H1 (cell line): ENCODE measurements around the gene HDLBP. TPM values are rescaled to one million over a fixed set of nuclear protein-coding genes. Genes with fewer than 3 reads are reported as not detected.

Experiments
- GABPA ChIP-seq: IDR thresholded peaks from 2 replicates; pipeline ENCODE4 v1.6.1; 2011; ENCODE audit warnings: mild to moderate bottlenecking, low read length, moderate library complexity, borderline replicate concordance; ENCODE audit not compliant: insufficient read depth
- HDAC2 ChIP-seq, 2 experiments: fragments of 300-600 bp in 1 of 2; sonication (generic) in 1 of 2; IDR thresholded peaks; 2 replicates each; pipeline ENCODE4 v1.6.1; 2011 to 2012; ENCODE audit warnings: low read depth in 2 of 2, low read length in 2 of 2, mild to moderate bottlenecking in 2 of 2, moderate library complexity in 2 of 2, borderline replicate concordance in 1 of 2, inconsistent platforms in 1 of 2
- KDM4A ChIP-seq: IDR thresholded peaks from one replicate; pipeline ENCODE4 v1.7.1; 2012; ENCODE audit warnings: low read depth, mild to moderate bottlenecking, moderate library complexity, low read length, inconsistent platforms; ENCODE audit not compliant: severe bottlenecking
- RAD21 ChIP-seq, 2 experiments: IDR thresholded peaks in 1 of 2; conservative IDR thresholded peaks in 1 of 2; 2 replicates each; pipeline ENCODE4 v1.6.1; 2011; ENCODE audit warnings: low read depth in 2 of 2, low read length in 2 of 2, improper control_type of control experiment in 1 of 2, inconsistent platforms in 1 of 2, mild to moderate bottlenecking in 1 of 2, moderate library complexity in 1 of 2
- SIN3A ChIP-seq, 2 experiments: IDR thresholded peaks in 1 of 2; conservative IDR thresholded peaks in 1 of 2; 2 replicates each; pipeline ENCODE4 v1.6.1; 2011 to 2012; ENCODE audit warnings: low read length in 2 of 2, improper control_type of control experiment in 1 of 2, low read depth in 1 of 2, mild to moderate bottlenecking in 1 of 2
- polyA plus RNA-seq, 7 experiments: library from polyadenylated mRNA; depleted of rRNA in 3 of 7; stranded (reverse) in 5 of 7; unstranded in 2 of 7; fragments of >200 nt in 5 of 7; fragments of 200-250 nt in 2 of 7; gene quantifications; 1 replicate in 5 of 7; 2 replicates in 1 of 7; 4 replicates in 1 of 7; pipeline versions ENCODE4 v1.2.1 to v1.2.3, GENCODE V29; 2011 to 2013; ENCODE audit warnings: missing spikeins in 2 of 7, mixed read lengths in 2 of 7
- total RNA-seq: library from RNA; stranded (reverse); fragmentation: NEBNext Ultra II Directional; extraction: Animal tissue kit (Norgen Biotek cat#: 25700); gene quantifications from 2 replicates; pipeline ENCODE4 v1.2.1, GENCODE V29; 2021
- TF ChIP-seq, protein P1 (sequence below): IDR thresholded peaks from 2 replicates; pipeline ENCODE4 v1.6.1; 2012; ENCODE audit warnings: inconsistent platforms

The HDLBP gene
- total and polyA plus RNA-seq, 2 of the 8 experiments (the other 6 are each of a cell fraction or from before 2014, with no cell fraction given): 185 to 360 TPM

DNA sequence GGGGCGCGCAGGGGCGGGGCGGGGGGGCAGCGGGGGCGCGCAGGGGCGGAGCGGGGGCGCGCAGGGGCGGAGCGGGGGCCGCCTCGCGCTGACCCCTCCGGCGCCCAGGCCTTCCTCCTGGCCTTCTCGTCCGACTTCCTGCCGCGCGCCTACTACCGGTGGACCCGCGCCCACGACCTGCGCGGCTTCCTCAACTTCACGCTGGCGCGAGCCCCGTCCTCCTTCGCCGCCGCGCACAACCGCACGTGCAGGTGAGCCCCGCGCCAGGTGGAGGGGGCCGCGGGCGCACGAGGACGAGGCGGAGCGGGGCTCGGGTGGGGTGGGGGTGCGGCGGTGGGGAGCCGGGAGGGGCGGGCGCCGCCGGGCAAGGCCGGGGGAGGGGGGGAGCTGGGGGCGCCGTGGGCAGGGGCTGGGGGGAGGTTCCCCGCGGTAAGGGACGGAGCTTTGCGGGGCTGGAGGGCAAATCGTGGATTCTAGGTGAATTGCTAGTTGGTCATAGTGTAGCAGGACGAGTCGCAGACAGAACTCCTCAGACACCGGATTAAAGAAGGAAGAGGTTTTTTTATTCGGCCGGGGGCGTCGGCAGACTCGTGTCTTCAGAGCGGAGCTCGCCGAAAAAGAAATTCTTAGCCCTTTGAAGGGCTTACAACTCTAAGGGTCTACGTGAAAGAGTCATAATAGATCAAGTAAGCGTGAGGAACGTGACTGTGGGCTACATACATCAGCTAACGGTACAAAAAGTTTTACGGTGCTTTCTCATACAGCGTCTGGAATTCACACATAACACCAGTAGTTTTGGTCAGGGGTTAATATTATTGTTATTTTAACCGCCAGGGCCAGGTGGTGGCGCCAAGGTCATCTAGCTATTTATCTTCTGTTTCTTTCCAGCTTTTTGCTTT, 97.1 kb downstream of the HDLBP start (continued):
- TF ChIP-seq KDM4A (peak; percentile 65), HDAC2 (IDR thresholded peaks at IDR 0.05; ENCODE audit: borderline replicate concordance in 1 of 2, low read depth in 2 of 2, low read length in 2 of 2) (0 out of 4 replicates have a peak, but pooled peaks of 1 of the 2 experiments have one; percentile 33), SIN3A (conservative IDR thresholded peaks at IDR 0.05 in 1 of 2, IDR thresholded peaks at IDR 0.05 in 1 of 2; ENCODE audit: low read depth in 1 of 2, low read length in 2 of 2) (peak in 1 of 2 experiments; percentile 9; a peak in 1 of 4 replicates), RAD21 (IDR thresholded peaks at IDR 0.05 in 1 of 2, conservative IDR thresholded peaks at IDR 0.05 in 1 of 2; ENCODE audit: low read depth in 2 of 2, low read length in 2 of 2) (peak in 1 of 2 experiments; percentile 22; a peak in 1 of 4 replicates), GABPA (no peak)
- TF ChIP-seq, protein P1, sequence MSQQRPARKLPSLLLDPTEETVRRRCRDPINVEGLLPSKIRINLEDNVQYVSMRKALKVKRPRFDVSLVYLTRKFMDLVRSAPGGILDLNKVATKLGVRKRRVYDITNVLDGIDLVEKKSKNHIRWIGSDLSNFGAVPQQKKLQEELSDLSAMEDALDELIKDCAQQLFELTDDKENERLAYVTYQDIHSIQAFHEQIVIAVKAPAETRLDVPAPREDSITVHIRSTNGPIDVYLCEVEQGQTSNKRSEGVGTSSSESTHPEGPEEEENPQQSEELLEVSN: peak; percentile 95
